ENCODE measurements around the gene USP33. TPM values are rescaled to one million over a fixed set of nuclear protein-coding genes. Genes with fewer than 3 reads are reported as not detected.
"Not testable (repeated sequence)": the region's sequence is repeated elsewhere in the genome, so short reads cannot be mapped to it uniquely, and the experiment has no call there.

Gene USP33
- total RNA-seq, 1 experiment from 2014 or later: 40.2 TPM

DNA sequence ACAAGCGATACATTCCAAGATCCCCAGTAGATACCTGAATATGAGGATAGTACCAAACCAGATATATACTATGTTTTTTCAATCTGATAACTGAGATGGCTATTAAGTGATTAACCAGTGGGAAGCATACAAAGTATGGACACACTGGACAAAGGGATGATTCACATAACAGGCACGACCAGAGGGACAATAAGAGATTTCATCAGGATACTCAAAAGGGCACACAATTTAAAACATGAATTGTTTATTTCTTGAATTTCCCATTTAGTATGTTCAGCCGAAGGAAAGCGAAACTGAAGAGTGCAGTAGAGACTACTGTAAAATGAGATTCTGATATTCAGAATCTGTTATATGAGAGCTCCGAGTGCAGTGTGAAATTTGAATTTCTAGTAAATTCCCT, 87.8 kb downstream of the USP33 start:
- DNase-seq (ENCODE audit: low spot score): no peak

- DNase-seq (ENCODE audit: low spot score): no peak
Observed at GRCh38 chr1:77670330-77670729, 89.3 kb downstream of the USP33 start.

DNA sequence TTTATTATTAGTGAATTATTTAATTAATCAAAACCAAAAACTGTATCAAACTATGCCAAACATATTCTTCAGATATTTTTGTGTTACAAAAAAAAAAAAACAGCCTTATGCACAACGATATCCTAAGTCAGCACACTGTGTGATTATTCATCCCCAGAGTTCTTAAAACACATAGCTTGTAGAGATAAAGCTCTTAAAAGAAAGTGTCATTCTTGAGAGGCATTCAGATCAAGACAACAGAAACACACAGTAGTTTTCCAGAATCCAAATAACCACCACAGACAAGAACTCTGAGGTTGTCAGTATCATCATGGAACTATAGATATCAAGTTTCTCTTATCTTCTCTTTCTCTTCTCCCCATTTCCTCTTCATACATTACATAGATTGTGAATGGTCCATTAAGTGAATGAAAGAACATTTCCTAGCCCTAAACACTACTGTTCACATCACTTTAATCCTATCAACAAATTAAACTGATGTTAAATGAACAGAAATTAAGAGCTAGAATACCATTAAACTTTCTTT, 90.7 kb downstream of the USP33 start:
- DNase-seq (ENCODE audit: low spot score): no peak

GRCh38 chr1:77664939-77665516, 94.6 kb downstream of the USP33 start:
- no peak for DNase-seq (ENCODE audit: low spot score)

DNA sequence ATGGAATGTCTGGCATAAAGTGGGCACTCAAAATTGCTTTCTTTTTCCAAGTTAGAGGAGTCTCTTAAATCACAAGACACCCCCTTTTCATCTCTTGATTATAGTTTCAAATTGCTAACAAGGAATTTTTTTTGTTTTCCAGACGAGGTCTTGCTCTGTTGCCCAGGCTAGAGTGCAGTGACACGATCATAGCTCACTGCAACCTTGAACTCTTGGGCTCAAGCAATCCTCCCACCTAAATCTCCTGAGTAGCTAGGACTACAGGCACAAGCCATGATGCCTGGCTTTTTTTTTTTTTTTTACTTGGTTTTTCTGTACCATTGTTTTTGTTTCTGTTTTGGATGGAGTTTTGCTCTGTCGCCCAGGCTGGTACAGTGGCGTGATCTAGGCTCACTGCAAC, 98.0 kb downstream of the USP33 start:
- DNase-seq (ENCODE audit: low spot score): no peak

DNA sequence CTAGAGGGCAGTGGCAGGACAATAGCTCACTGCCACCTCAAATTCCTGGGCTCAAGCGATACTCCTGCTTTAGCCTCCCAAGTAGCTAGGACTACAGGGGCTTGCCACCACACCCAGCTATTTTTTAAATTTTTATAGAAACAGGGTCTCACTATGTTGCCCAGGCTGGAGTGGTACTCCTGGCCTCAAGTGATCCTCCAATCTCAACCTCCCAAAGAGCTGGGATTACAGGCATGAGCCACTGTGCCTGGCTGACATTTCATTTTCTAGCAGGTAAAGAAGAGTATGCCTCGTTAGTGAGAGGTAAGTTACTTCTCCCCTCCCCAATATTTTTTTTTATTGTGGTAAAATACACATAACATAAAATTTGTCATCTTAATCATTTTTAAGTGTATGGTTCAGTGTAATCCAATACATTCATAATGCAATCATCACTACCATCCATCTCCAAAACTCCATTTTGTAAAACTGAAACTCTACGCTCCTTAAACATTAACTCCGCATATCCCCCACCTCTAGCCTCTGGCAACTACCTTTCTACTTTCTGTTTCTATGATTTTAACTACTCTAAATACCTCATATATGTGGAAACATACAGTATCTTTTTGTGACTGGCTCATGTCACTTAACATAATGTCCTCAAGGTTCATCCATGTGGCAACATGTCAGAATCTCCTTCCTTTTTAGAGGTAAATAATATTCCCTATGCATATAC, 99.6 kb downstream of the USP33 start:
- DNase-seq (ENCODE audit: low spot score): no peak

DNA sequence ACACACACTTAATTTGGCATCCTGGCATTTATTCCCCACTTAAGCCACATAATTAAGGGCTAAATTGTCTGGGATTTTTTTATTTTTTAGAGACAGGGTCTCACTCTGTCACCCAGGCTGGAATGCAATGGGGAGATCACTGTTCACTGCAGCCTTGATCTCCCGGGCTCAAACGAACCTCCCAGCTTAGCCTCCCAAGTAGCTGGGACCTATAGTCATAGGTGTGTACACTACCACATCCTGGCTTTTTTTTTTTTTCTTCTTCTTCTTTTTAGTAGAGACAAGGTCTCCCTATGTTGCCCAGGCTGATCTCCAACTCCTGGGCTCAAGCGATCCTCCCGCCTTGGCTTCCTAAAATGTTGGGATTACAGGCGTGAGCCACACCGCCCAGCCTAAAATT, 101.4 kb downstream of the USP33 start:
- DNase-seq (ENCODE audit: low spot score): no peak

GRCh38 chr1:77655431-77655974, 104.1 kb downstream of the USP33 start:
- DNase-seq (ENCODE audit: low spot score): no peak

DNA sequence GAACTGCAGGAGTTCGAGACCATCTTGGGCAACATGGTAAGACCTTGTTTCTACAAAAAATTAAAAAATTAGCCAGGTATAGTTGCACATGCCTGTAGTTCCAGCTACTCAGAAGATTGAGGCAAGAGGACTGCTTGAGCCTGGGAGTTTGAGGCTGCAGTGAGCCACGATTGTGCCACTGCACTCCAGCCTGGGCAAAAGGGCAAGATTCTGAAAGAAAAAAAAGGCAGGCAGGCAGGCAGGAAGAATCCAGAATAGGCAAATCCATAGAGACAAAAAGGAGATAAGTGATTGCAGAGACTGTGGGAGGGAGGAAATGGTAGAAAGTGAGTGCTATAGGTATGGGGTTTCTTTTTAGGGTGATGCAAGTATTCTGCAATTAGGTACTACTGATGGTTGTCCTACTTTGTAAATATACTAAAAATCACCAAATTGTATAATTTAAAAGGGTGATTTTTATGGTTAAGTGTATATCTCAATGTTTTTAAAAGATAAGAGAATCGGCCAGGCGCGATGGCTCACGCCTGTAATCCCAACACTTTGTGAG, 106.6 kb downstream of the USP33 start:
- DNase-seq (ENCODE audit: low spot score): no peak

GRCh38 chr1:77652268-77652667, 107.4 kb downstream of the USP33 start:
- no peak for DNase-seq (ENCODE audit: low spot score)

- no peak for DNase-seq (ENCODE audit: low spot score)
Observed at GRCh38 chr1:77649127-77649526, 110.5 kb downstream of the USP33 start.

DNA sequence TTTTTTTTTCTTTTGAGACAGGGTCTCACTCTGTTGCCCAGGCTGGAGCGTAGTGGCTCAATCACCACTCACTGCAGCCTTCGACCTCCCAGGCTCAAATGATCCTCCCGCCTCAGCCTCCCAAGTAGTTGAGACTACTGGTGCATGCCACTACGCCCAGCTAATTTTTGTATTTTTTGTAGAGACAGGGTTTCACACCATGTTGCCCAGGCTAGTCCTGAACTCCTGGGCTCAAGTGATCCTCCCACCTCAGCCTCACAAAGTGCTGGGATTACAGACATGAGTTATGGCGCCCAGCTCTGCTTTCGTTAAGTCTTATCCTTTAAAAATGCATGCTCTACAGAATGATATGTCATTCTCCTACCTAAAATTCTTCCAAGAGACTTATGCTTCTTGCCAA, 113.4 kb downstream of the USP33 start:
- DNase-seq (ENCODE audit: low spot score): not testable (repeated sequence)

Other genes starting within 250 kb of the USP33 start
- 24.5 and 31.9 TPM in 2 replicates for gene ZZZ3, start 77.2 kb downstream of the USP33 start, total RNA-seq (2014; rRNA removed; shearing (Covaris generic))
- 5.7 and 7.6 TPM in 2 replicates for gene MIGA1, start 19.8 kb upstream of the USP33 start, total RNA-seq (2014; rRNA removed; shearing (Covaris generic))
- 1.6 and 2.4 TPM in 2 replicates for gene NEXN, start 128.8 kb upstream of the USP33 start, total RNA-seq (2014; rRNA removed; shearing (Covaris generic))
- gene FUBP1, start 219.2 kb upstream of the USP33 start, total RNA-seq (2014; rRNA removed; shearing (Covaris generic)): 88.2 and 98.9 TPM in 2 replicates
- gene DNAJB4, start 245.1 kb upstream of the USP33 start, total RNA-seq (2014; rRNA removed; shearing (Covaris generic)): 18.3 and 23.8 TPM in 2 replicates